HG03521 (cell line): Measurements from ENCODE around the gene PLEKHA6.
"Not testable (repeated sequence)": the region's sequence is repeated elsewhere in the genome, so short reads cannot be mapped to it uniquely, and the experiment has no call there.

Experiments used
- ATAC-seq: cut with Tn5 transposase; IDR thresholded peaks from one replicate; pipeline ENCODE4 v1.9.1; 2021; ENCODE audit warnings: mild to moderate bottlenecking, moderate library complexity; ENCODE audit not compliant: unreplicated experiment

The PLEKHA6 gene

DNA sequence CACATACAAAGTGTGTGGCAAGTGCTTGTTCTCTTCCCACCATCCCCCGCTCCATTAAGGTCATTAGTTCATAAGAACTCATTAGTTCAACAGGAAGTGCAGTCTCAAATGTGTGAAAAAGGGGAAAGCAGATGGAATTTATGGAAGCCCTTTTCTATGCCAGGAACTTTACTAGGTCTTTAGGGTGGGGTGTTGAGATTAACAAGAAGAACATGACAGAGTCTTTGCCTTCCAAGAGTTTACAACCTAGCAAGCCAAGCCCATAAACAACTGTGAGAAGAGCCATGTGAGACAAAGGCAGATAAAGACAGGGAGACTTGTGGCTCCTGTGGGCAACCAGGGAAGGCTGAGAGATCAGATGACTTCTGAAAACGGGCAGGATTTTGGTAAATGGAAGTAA, 21.4 kb downstream of the PLEKHA6 start:
- ATAC-seq: no peak

DNA sequence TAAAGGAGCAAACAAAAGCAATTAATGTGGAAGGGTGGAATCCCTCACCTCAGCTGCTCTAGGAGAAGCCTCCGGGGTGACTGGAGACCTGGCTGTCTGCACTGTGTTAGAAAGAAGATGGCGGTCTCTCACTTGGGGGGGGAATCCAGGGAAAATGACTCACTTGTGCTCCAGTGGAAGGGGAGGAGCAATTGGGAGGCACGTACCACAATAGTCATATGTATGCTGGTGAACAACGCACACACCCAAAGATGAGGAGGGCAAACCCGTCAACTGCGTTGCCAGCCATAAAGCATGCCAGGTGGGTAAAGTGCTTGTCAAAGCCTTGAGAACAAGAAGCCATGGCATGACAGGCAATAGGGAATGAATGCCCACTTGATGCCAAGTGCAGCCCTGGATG, 22.1 kb downstream of the PLEKHA6 start:
- ATAC-seq: no peak

DNA sequence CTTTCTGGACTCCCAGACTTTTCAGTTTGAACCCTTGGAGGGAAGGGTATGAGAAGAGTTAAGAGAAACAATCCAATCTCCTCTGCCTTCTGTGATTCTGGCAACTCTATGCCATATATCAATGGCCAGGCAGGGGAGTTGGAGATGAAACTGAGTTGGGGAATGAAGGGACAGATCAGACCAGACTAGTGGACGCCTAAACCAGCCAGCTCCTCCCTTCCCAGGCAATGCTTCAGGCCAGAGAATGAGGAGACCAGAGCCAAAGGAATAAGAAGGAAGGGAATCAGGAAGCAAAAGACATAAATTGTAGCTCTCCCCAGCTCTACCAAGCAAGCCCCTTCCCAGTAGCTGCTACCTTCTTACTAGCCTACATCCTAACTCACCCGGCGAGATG, 22.7 kb downstream of the PLEKHA6 start:
- no peak for ATAC-seq

DNA sequence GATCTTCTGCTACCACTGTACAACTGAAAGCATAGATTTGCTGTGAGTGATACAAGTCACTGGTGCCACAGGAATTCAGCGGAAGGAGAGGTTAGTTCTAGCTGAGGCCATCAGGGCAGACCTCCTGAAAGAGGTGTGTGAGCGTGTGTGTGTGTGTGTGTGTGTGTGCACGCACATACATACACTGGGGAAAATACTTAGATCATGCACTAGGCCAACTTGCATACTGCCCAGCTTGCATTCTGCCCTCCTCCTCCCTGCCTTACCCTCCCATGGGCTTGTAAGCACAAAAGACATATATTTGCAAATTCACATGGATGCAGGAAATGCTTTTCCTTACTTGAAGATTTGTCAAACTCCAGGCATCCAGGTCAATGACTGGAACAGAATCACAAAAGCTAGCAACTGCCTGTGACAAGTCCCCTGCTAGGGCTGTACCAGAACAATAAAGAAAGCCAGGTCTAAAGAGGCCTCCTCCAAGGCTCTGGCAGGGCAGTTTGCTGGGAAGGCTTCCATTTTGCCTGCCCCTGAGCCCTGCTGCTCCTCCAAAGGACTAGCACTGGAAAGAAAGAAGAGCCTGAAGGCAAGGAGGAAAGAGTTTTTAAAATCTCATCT, 23.2 kb downstream of the PLEKHA6 start:
- ATAC-seq: no peak

DNA sequence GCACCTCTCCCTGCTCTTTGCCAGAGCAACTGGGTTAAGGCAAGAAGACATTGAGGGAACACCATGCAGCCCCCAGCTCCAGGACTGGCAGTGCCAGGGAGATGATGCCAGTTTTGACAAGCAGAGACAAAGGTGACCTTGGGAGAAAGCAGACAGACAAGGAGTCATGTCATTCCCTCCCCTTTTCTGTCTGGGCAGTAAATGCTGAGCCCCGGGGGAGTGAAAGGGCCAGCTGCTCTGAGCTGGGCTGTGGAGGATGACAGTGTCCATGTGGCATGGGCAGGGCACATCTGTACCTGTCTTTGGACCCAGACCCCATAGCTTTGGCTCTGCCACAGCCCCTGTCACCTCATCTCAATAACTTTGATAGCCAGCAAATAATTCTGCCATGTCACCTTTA, 24.2 kb downstream of the PLEKHA6 start:
- ATAC-seq: no peak

DNA sequence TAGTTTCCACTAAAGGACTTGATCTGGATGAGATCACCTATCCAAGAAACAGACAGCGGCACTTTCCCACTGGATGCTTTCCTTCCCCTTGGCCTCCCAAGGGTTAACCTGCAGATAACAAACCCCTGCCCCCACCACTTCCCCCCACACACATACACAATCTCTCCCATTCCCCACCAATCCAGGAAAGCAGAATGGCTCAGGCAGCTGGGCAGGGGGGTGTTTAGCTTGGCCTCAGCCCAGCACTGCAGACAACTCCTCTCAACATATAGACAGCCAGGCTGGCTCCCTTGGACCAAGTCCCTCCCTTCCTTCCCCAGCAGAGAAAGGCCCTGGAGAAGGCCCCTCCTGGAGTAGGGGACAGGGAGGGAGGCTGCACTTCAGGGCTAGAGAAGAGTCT, 24.6 kb downstream of the PLEKHA6 start:
- ATAC-seq: no peak

DNA sequence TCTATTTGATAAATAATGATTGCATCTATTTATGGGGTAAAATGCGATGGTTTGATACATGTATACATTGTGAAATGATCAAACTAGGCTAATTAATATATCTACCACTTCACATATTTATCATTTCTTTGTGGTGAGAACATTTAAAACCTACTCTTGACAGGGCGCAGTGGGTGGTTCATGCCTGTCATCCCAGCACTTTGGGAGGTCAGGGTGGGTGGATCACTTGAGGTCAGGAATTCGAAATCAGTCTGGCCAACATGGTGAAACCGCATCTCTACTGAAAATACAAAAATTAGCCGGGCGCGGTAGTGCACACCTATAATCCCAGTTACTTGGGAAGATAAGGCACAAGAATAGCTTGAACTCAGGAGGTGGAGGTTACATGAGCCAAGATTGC, 25.3 kb downstream of the PLEKHA6 start:
- no peak for ATAC-seq

DNA sequence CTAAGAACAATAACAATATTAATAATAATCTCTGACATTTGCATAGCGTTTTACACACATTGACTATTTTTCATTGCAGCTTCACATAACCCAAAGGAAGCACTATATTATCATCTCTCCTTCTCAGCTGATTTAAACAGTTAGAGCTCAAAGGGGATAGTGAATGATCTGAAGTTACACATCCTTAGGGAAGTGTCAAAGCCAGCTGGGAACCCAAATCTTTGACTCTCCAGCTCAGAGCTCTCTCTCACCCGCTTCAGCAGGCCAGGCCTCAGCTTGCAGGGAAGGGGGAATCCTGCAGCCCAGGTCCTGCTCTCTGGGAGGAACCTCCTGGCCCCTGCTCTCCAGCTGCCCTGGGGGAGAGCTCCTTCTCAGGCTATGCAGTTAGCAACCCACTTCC, 26.3 kb downstream of the PLEKHA6 start:
- ATAC-seq: no peak

DNA sequence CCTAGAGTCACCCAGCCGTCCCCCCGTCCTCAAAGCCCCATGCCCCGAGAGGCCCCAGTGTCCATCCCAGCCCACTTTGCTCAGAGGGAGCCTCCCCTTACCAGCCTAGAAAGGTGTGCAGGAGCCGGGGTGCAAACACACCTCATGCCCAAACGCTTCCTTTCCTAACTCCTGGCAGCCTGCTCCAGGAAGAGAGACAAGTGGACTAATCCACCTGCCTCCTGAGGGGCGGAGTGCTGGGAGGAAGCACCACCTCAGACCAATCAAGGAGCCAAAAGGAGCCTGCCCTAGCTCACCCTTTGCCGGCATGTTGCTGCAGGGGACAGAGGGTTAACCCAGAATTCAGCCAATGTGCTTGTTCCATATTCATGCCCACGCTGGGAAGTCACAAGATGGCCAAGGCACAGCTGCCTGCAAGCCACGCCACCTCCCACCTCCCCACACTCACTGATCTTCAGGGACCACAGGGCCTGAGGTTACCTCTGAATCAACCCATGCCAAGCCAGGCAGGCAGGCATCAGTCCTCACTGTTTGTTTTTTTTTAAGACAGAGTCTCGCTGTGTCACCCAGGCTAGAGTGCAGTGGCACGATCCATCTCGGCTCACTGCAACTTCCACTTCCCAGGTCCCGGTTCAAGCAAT, 27.8 kb downstream of the PLEKHA6 start:
- ATAC-seq: no peak

DNA sequence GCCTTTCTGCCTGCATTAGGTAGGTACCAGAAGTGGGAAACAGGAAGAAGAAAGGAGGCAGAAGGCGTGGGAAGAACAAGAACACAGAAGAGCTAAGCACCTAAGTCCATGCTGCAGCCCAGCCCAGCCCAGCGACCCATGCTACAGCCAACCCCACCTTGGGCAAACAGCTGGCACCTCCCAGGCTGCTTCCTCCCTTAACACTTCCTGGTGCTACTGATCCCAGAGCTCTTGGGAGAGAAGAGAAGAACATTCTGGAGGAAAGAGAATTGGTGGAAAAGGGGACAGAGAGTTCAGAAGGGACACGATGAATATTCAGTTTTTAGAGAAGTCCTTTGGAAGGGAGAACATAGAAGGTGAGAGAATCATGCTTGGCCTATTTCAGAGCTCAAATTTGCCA, 28.5 kb downstream of the PLEKHA6 start:
- ATAC-seq: no peak

DNA sequence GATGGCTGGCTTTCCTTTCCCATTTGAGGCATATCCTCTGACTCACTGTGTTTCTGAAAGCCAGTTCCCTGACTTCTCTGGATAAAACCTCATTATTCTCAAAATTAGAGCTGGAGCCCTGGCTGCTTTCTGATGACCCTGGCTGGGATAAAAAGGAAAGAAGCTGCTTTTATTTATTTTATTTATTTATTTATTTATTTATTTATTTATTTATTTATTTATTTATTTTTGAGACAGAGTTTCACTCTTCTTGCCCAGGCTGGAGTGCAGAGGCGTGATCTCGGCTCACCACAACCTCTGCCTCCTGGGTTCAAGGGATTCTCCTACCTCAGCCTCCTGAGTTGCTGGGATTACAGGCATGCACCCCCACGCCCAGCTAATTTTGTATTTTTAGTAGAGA, 31.9 kb downstream of the PLEKHA6 start:
- not testable (repeated sequence) for ATAC-seq

DNA sequence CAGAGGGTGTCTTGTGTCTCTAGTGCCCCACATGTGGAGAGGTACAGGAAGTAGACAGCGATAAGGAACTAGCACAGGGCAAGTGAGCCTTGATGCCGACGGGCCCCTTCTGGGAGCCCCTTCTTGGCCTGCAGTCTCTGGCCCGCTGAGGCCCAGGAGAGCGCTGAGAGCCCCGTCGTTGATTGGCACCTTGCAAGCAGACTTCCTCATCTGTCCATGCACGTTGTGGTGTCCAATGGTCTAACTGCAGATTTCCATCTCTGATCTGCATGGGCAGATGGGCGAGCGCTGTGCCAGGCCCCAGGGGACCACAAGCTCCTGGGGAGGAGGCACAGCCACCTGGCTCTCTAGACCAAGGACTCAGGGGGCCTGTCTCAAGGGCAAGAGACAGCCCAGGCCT, 32.4 kb downstream of the PLEKHA6 start:
- no peak for ATAC-seq

DNA sequence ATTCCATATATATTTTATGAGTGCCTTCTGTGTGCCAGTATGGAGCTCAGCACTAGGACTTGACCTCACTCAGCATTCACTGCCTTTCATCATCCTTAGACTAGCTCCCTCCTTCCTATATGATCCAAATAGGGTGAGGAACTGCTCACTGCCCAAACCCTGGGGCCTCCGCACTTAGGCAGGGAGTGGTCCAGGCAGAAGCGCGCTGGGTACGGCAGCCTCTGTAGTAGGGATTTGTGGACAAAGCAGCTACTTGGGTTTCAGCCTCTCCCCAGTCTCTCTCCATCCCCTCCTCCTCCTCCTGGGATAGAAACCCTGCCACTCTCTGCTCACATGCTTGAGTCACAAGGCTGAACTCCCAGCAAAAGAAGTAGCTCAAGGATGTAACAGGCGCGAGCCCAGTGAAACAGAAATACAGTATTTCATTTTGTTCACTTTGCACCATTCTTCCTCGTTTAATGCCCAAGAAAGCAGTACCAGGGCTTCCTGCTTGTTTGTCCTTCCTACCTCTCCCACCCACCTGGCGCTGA, 32.9 kb downstream of the PLEKHA6 start:
- no peak for ATAC-seq

DNA sequence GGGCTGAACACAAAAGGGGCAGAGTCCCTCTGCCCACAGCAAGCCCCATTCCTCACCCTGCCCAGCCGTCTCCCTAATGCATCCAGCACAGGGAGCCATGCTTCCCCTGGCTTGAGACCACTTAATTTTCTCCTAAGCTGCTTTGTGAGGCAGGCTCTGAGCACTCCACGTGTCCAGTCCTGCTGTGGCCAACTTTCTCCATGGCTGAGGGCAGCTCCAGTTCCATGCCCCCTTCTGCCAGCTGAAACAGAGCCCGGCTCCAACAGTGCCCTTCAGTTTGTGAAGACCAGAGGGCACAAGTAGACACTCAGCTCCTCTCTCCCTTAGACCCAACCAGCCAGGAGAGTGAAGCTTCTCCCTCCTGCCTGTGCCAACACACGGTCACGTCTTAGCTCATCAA, 33.8 kb downstream of the PLEKHA6 start:
- ATAC-seq: no peak

DNA sequence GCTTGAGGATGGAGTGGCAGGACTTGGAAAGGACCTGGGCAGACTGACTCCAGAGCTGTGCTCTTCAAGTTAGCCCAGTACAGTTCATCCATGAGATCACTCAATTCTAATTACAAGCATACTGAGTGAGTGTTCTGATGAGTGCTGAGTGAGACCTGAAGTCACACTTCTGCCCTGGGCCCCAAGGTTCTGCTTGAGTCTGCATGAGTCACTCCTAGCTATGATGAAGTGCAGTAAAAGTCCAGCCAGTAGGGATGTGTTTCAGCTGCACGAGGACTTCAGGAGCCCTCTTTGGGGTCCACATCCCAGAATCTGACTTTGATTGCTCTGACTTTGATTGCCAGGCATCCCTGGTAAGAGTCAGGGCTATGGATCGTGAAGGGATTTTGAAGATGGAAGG, 35.8 kb downstream of the PLEKHA6 start:
- no peak for ATAC-seq

DNA sequence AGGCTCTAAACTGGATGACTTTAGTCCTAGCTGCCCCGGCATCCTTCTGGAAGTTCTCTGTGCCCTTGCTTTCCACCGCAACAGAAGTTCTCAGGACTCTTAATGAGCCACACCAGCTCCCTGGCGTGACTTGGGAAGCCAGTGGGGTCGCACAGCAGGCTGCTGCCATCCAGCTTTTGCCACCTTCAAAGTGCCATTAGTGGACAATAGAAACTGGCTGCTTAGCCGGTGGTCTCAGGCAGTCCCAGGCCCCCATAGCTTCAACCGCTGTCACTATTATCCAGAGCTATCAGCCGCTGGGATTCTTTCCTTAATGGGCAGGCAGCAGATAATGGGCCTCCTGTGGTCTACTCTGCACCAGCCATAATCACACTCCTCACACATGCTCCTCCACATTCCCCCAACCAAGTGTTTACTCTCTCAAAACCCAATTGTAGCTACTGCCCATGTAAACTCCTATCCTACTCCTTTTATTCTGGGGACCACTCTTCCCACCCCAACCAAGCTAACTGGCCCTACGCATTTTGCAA, 37.3 kb downstream of the PLEKHA6 start:
- ATAC-seq: no peak

DNA sequence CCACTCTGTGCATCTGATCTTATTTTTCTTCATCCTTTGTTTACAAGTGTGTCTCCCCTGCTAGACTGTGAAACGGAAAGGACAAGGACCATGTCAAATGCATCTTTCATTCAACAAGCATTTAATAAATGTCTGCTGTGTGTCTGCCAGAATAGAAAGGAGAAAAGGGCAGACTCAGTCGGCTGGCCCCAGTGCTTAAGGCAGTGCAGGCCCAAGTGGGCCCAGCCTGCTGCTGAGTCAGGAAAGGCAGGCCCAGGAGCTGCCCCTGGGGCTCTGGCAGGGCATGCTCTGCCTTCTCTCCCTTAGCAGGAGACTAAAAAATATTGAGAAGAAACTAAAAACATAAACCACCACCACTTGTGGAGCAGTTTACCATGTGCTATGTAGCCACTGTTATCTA, 38.1 kb downstream of the PLEKHA6 start:
- ATAC-seq: no peak

DNA sequence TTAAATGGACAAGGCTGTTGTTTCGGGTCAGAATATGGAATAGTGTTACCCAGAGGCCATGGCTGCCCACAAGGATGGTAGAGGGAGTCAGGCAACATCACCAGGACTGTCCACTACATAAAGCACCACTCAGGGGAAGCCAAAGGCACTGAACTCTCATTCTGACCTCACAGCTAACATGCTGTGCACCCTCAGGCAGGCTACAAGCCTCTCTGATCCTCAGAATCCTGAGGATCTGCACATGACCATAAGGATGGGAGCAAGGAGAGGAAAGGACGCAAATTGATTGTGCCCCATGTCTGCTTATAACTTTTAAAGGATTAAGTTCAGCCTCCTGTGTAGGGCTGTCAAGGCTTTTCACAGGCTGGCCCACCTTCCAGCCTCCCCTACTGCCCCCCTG, 38.7 kb downstream of the PLEKHA6 start:
- ATAC-seq: no peak

DNA sequence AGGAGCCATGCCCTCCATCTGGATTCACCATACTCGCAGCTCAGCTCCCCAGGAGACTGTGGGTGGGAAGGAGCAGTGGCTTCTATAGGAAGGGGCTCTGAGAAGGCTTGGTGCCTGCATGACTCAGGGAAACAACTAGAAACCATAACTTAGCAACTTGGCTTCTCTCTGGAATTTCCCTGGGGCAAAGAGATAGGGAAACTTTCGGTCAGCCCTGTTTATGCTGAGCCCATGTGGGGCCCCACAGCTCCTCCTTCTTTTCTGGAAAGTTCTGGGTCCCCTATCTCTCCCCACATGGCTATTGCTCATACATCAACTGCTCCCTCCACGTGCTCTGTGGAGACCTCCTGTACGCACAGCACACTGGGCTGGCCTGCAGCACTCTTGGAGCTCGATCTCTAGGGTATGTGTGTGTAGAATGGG, 39.3 kb downstream of the PLEKHA6 start:
- no peak for ATAC-seq

DNA sequence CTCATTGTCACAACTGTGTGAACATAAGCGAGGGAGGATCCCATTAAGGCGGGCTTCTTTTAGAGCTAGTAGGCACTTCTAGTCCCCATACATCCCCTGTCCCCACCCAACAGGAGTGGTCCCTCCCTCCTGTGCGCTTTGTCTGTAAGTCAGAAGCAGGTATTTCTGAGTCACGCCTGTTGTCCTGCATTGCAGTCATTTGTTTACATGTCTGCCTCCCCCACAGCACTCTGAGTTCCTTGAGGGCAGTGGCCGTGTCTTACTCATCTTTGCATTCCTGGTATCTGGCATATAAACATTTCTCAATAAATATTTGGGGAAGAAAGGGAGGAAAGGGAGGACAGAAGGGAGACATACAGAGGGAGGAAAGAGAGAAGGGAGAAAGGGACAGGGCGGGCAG, 40.3 kb downstream of the PLEKHA6 start:
- no peak for ATAC-seq

DNA sequence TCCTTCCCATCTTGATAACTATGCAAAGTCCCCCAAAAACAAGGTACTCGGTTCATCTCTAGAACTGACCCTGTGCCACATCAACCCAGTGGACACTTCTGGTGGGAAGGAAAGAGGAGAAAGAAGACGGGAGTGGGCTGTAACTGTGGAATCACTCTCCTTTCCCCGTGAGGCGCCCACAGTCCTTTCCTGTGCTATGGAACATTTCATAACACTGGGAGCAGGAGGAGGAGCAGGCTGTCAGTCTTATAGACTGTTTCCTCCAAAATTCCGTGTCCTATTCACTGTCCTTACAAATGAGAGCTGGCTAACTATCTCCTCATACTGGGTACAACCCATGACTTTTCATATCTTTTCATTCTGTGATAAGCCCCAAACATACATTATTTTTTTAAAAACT, 40.7 kb downstream of the PLEKHA6 start:
- ATAC-seq: no peak

DNA sequence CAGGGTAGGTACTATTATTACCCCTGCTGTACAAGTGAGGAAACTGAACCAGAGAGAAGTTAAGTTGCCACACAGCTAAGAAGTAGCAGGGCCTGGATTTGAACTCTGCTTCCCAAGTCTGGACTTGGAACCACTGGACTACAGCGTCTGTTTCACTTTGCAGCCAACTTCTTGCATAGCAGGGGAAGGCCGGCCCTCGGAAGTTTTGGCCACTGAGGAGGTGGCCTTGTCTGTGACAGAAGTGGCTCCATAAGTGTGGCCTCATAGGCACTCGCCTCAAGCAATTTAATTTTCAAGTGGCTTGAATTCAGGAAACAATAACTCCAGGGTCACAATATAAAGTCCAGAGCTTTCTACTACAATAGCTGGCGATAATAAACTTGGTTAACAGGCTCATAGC, 41.4 kb downstream of the PLEKHA6 start:
- ATAC-seq: no peak

DNA sequence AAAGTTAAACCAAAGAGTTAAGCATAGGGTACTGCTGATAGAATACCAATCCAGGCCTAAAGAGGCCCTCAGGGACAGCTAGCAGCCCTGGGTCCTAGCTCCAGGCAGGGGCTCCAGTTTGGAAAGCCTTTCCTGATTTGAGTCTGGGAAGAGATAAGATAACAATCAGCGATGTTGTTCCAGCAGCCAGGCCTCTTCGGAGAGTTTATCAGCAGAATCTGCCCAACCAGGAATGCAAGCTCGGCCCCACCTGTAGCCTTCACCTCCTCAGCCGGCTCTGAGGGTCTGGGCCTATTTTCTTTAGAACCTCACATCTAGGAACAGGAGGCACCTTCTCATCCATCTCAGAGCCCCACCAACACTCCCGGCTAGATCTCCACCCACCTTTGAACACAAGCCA, 42.6 kb downstream of the PLEKHA6 start:
- no peak for ATAC-seq
